Fibroblast of skin of abdomen (primary cell): Measurements from ENCODE around the gene MBOAT7.
"Not testable (repeated sequence)": the region's sequence is repeated elsewhere in the genome, so short reads cannot be mapped to it uniquely, and the experiment has no call there.

Source experiments
- DNase-seq: peaks from one replicate; pipeline ENCODE4 v3.0.0-alpha.2; 2013

MBOAT7 gene

DNA sequence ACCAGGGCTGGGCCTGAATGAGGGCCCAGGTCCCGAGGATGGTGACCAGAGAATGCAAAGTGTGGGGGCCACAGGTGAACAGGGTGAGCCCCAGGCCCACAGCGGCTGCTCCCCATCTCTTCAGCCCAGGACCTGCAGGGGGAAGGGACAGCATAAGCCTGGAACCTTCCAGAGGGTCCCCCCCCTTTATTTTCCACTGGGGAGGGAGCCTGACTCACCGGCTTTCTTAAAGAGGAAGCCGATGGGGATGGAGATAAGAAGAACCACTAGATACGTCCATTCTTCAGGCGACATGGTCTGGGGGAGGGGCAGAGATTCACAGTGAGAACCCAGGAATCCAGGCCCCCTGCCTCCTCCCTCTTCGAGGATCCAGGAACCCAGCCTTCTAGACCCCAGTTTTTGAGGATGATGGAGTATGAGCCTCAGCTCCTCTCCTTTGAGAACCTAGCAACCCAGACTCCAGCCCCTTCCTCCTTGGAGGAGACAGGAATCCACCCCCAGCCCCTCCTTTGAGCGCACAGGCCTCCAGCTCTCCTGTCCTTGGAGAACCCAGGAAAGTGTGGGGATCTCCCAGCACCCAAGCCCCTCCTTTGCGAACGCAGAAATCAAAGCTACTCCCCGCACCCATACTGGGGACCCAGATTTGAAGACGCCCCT, 1.0 kb downstream of the MBOAT7 start:
- peak; percentile 46 for DNase-seq

GRCh38 chr19:54186934-54187381, 2.4 kb downstream of the MBOAT7 start:
- DNase-seq = no peak

GRCh38 chr19:54186351-54186750, 3.0 kb downstream of the MBOAT7 start:
- DNase-seq = no peak

GRCh38 chr19:54183431-54183830, 5.9 kb downstream of the MBOAT7 start:
- DNase-seq = no peak

GRCh38 chr19:54181894-54182293, 7.5 kb downstream of the MBOAT7 start:
- DNase-seq = not testable (repeated sequence)

GRCh38 chr19:54180691-54181091, 8.7 kb downstream of the MBOAT7 start:
- no peak for DNase-seq

GRCh38 chr19:54179921-54180461, 9.4 kb downstream of the MBOAT7 start:
- peak; percentile 26 for DNase-seq

DNA sequence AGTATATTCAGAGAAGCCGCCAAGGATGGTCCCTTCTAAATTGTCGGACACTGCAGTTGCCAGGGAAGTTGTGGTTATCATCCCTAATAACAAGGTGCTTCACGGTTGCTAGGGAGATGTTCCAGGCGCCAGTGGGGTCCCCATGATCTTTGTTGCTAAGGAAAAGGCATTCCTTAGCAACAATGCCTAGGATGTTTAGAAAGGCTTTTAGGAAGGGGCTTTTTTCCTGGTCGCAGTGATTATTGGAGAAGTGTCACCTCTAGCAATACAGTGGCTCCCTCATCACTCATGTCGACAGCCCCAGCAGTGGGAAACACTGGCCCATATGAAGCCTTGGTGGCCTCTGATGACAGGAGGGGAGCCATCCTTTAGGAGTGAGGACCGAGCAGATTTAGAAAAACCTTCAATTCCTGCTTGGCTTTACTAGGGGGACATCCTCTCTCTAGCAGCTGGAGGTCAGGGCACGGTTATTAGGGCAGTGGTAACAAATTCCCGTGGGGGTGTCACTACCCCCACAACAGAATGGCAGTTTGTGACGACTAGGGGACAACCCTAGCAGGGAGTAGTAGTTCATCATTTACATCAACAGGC, 10.0 kb downstream of the MBOAT7 start:
- DNase-seq = no peak

- DNase-seq = no peak
Measured at GRCh38 chr19:54178581-54179261, 10.7 kb downstream of the MBOAT7 start.

- DNase-seq = no peak
Measured at GRCh38 chr19:54173951-54174834, 15.2 kb downstream of the MBOAT7 start.

- no peak for DNase-seq
Measured at GRCh38 chr19:54173359-54173699, 16.1 kb downstream of the MBOAT7 start.

DNA sequence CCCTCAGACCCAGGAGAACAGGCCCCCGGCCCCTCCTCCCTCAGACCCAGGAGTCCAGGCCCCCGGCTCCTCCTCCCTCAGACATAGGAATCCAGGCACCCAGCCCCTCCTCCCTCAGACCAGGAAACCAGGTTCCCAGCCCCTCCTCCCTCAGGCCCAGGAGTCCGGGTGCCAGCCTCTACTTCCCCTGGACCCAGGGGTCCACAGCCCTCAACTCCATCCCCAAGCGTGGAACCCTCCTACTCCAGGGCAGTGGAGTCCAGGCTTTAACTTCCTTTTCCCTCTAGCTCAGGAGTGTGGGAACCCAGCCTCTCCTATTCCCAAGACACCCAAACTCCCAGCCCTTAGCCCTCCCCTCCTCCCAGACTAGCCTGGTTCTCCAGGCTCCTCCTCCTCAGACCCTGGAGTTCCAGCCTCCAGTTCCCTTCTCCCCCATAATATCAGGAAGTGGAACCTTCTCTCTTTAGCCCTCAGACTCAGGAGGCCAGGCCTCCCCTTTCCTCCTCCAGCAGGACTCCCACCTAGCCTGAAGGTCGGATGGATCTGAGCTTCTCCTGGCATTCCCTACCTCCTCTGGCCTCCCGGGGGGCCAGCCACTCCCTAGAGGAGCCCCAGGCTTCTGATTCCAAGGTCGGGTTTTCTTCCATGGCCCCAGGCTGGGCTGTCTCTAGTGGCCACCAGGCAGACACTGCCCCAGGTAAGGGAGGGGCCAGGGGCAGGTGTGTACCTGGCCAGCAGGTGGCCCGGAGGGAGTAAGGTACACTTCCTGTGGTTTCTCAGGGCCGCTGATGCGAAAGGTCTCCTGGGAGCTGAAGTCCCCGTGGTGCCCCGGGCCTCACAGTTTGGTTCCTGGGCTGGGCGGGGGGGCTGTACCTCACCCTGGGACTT, 16.7 kb downstream of the MBOAT7 start, which contains the start of gene TMC4:
Gene TMC4 (minus strand): TSS at position 690 of the 888 bp plus-strand sequence. CDS start 43 bp downstream, at position 647.
- no peak for DNase-seq

GRCh38 chr19:54171736-54172431, 17.5 kb downstream of the MBOAT7 start:
- not testable (repeated sequence) for DNase-seq

GRCh38 chr19:54169149-54169740, 20.1 kb downstream of the MBOAT7 start:
- no peak for DNase-seq

GRCh38 chr19:54168174-54168917, 21.0 kb downstream of the MBOAT7 start:
- peak; percentile 77 for DNase-seq

GRCh38 chr19:54165222-54165621, 24.2 kb downstream of the MBOAT7 start:
- no peak for DNase-seq

GRCh38 chr19:54164369-54165068, 24.9 kb downstream of the MBOAT7 start:
- no peak for DNase-seq

DNA sequence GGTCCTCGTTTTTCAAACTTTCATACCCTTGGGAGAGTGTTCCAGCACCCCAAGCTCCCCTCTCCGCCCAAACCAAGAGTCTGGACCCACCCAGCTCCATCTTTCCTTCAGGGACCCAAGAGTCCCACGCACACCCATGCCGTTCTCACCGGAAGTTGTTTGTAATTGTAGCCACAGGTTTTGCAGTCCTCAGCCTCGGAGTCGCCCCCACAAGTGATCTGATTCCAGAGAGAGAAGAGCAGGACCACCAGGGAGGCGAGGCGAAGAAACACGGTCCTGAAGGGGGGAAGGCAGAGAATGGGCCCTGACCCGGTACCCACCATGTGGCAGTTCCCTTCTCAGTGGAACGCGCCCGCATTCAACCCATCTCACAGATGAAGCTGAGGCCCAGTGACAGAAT, 26.5 kb downstream of the MBOAT7 start:
- DNase-seq = no peak

- peak; percentile 61 for DNase-seq
Measured at GRCh38 chr19:54162241-54162805, 27.1 kb downstream of the MBOAT7 start.
